Measurements from ENCODE around the gene RPL35.

The RPL35 gene

DNA sequence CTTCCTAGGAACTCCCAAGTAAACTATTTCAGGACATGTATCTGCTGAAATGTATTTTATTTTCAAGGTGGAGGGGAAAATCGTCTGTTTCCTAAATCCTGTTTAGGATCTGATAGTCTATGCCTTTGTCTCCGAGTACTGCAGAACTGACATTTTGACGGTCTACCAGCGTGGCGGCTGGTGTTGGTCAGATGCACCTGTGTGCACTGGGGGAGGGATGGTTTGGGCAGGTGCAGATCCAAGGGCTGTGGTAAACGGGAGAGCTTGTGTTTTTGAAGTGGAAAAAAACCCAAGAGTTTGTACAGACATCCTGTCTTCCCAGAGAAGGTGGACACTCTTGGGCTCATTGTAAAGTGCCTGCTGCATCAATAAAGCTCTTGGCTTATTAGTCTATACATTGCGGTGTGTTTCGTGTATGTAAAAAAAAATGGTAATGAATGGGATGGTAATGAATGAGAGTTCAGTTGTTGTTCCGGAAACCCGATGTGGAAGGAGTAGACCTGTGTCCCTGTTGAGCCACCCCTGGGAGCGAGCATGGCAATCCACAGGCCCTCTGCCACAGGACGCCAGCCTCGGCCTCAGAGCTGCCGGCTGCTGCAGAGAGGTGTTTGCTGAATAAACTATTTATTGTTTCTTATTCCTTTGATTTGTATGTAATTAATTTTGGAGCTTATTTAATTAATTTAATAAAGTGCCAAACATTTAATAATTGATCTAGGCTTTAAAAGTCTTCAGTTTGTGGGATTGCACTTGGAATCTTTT is 15.4 kb upstream of the RPL35 start:
- no peak for DNase-seq (ENCODE audit: low spot score)

DNA sequence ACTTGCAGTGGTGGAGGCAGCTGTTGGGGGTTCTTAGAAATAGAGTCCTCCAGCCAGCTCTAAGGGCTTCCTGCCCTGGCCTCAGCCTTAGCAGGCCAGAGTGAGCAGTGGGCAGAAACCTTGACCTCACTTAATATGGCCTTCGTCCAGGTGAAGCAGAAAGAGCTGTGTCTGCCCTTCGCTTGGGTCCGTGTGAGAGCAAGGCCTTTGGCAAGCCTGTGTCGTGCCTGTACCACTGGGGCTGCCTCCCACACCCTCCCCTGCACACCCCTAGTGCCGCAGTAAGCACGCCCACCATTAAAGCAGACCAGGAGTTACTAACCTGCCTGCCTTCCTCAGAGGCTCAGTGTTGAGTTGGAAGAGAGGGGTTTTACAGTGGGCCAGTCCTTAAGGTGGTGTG is 13.7 kb upstream of the RPL35 start:
- no peak for DNase-seq (ENCODE audit: low spot score)

DNA sequence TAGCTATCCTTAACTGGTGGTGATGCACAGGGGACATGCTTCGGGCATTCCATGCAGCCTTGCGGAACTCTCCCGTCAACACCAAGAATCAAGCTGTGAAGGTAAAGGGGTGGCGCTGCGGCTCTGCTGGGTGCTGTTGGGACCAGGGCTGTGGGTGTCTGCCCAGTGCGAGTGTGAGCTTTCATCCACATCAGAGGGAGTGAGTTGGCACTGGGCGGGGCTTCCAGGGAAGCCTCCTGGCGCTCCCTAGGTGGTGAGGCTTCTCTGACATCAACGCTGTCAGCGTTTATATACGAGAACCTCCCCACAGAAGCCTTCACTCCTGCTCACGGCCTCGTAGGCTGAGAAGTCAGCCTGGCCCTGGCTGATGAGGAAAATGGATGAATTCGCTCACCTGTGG is 11.9 kb upstream of the RPL35 start:
- DNase-seq (ENCODE audit: low spot score), result no peak

DNA sequence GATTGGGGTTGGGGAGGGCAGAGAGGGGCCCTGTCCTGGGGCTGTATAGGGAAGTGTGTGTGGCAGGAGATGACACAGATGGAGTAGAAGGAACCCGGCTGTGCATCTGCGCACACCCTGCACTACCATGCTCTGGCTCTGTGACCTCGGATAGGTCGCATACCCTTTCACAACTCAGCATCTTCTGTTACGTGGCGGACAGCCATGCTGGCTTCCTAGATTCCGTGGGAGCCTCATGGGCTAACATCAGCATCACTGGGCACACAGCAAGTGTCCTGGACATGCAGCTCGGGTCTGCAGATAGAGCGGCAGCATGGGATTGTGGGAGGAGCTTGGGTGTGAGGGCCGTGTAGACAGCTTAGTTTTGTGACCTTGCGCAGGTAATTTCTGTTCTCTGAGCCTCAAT is 9.4 kb upstream of the RPL35 start:
- no peak for DNase-seq (ENCODE audit: low spot score)

DNA sequence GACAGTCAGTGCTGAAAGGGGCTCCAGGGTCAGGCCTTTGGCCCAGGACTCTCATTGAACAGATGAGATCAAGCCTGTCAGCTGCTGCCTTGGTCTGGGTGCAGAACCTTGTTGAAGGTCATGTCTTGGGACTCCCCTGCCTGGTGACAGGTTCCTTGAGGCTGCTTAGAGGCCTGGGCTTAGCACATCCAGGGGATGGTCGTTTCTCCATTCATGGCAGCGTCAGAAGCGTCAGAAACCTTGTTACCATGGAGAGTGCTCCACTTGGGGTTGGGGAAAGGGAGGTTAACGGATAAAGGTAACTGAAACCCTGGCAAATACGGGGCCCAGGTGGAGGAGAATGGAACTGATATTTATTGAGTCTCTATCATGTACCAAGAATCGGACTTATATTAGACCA is 9.0 kb upstream of the RPL35 start:
- DNase-seq (ENCODE audit: low spot score), result no peak

DNA sequence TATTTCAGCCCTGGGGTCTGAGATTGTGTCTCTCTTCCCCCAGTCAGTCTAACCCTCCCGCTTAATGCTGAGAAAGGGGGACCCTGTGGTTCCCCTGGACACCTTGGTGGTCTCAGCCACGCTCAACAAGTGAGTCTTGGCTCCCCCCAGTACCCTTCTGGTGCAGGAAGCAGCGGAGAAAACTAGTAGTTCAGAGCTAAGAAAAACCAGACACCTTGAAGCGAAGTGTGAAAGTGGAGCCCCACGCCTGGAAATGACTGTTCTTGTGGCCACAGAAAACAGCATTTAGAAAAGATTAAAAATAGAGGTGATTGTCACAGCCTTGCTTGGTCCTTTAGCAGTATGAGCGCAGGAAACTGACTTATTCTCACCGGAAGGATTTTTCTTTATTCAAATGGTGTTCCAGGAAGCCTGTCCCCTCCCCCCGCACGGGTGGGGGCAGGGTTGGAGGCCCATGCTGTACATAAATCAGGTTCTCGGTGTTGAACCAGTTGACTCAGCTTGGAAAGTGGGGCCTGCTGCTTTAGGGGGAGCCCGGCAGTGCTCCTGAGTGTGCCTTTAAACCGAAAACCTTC is 8.3 kb upstream of the RPL35 start:
- no peak for DNase-seq (ENCODE audit: low spot score)

DNA sequence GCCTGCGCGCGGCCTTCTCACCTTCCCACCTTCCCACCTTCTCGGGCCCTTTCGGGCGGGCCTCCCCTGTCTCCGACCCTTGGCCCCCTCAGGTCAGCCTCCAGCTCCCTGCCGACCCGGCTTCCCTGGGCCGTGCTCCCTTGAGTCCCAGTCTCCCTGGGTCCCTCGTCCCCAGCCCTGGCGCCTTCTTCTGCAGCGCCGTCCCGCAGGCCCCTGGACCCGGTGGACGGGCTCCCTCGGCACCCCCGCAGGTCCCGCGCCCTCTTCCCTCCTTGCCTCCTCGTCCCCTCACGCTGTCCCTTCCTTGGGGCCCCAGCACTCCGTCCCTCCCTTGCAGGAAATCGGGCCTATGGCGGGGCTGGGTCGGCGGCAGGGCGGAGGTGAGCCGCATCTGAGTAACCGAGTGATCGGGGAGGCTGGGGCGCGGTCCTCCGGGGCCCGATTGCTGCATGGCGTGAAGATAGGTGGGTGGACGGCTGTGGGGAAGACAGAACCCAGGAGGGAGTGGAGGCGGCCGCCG is 7.8 kb upstream of the RPL35 start:
- DNase-seq (ENCODE audit: low spot score), result peak; percentile 61

DNA sequence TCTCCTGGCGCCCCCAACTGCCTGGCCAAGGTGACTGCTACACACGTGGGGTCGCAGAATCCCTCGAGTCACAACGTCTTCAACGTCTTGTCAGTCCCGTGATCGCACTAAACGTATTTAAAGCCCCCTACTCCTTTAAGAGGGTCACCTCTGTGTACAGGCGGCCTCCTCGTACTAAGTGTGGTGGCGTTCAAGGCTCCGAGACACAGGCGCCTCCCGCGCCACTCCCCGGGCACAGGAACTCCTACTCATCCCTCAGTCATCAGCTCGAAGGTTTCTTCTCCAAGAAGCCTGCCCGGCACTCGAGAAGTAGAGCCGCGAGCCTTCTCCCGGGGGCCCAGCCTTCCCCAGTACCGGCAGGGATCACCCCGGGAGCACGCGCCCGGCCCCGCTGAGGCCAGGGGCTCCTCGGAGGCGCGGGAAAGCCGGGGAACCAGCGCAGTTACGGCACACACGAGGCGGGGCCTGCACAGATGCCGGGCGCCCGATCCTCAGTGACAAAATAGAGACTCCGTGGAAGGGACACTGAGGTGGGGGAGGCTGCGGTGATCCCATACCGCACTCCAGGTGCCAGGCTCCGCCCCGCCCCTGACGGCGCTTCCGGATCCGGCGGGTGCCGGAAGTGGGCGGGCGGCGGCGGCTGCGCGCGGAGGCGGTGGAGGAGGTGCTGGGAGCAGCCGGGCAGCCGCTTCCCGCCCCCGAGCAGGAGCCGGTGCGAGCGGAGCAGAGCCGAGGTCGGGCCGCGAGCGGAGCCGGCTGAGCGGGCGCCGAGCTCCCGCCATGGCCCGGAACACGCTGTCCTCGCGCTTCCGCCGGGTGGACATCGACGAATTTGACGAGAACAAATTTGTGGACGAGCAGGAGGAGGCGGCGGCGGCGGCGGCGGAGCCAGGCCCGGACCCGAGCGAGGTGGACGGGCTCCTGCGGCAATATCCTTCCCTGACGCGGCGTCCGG is 7.0 kb upstream of the RPL35 start:
- DNase-seq (ENCODE audit: low spot score), result peak; percentile 97

DNA sequence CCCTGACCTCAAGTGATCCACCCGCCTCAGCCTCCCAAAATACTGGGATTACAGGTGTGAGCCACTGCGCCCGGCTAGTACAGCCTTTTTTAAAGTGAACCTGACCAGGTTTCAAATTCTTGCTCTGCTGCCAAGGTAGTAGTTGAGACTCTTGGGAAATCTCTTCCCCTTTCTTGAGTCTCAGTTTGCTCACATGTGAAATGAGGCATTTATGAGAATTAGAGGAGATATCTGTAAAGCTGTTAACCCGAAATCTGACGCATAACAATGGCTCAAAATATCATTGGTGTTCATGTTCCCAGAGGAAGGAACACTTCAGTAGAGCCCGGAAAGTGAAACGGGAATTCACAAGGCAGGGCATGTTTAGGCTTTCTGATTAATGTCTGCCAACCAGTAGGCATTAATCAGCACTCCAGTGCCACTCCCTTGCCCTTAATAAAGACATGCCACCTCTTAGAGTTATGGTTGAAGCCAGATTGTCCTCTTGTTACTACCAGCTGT is 1.7 kb upstream of the RPL35 start:
- DNase-seq (ENCODE audit: low spot score), result no peak

DNA sequence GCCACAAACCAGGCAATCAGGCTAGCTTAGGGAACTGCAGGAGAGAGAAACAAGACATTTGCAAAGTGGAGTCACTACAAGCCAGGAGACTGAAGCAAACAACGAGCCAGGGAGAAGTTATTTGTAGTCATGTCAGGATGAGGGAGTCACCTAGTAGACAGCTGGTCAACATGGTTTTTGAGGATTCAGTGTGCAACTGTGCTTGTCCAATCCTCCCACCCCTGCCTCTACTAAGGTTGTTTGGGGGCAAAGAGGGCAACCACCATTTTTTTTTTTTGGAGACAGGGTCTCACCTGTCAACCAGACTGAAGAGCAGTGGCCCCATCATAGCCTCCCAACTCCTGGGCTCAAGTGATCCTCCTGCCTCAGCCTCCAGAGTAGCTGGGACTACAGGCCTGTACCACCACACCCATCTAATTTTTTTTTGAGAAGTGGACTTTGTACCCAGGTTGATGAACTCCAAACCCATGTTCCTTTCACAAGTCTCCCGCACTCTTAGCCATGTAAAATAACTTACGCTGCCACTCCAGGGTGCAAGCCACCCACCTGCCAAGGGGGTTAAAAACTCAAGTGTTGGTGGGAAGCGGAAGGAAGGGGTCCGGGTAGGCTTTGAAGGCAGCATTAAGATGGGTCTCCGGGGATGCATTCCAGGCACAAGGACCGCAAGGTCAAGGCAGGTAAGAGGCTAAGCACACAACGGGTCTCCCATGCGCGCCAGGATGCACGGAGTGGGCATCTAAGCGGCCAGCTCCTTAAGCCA is 995 bp downstream of the RPL35 start:
- DNase-seq (ENCODE audit: low spot score), result no peak

DNA sequence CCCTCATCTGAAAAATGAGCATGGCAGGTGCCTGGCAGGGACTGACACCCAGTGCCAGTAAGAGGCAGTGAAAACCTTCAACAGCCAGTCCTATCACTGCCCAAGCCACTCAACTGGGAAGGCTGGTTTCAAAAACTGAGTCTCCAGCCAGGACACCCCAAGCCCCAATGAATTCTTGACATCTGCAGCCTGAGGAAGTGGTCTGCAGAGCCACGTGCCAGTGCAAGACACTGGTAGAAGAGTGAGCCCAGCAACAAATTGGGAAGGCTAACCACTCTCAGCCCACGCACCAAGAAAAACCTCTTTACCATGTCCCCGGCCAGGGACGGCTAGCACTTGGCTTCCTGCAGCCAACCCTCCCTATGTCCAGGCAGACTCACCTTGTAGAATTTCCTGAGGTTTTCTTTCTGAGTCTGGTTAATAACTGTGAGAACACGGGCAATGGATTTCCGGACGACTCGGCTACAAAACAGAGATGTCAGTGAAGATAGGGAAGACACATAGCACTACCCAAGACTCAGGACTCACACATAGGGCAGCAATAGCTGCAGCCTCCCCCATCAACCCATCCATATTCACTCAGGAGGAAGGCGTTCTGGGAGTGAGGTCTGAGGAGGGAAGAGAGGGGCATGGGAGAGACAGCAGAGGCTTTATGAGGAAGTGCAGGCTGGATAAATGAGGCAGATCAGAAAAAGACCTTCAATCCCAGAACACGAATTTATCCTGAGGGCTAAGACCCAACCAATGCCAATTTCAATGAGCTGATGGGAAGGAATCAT is 1.8 kb downstream of the RPL35 start:
- no peak for DNase-seq (ENCODE audit: low spot score)

DNA sequence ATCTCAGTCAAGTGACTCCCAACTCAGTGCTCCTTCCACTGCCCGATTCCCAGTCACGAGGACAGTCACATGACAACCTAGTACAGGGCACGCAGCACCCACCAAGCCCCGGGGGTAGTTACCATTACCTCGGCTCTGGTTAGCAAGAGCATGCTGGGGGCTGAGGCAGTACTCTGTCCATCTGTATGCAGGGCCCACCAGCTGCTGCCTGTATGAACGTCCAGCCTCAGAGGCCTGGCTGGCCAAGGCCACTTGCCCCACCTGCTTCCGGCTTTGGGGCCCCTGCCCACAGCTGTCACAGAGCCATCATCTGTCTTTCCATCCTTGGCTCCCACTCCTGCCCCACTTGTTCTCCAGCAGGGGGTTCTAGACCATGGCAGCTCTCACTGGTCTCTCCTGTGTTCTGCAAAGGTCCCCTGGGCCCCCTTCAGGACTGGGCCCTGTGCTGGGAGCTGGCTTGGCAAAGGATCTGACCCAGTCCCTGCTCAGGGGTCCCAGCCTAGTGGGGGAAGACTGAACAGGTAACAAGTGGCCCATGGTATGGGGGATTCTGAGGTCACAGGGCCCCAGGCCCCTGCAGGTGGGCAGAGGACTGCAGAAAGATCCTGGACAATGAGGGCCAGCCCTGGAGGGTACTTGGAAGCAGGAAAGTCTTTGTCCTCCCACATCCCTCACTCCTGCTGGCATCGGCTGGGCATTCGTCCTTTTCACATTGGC is 3.3 kb downstream of the RPL35 start:
- no peak for DNase-seq (ENCODE audit: low spot score)

DNA sequence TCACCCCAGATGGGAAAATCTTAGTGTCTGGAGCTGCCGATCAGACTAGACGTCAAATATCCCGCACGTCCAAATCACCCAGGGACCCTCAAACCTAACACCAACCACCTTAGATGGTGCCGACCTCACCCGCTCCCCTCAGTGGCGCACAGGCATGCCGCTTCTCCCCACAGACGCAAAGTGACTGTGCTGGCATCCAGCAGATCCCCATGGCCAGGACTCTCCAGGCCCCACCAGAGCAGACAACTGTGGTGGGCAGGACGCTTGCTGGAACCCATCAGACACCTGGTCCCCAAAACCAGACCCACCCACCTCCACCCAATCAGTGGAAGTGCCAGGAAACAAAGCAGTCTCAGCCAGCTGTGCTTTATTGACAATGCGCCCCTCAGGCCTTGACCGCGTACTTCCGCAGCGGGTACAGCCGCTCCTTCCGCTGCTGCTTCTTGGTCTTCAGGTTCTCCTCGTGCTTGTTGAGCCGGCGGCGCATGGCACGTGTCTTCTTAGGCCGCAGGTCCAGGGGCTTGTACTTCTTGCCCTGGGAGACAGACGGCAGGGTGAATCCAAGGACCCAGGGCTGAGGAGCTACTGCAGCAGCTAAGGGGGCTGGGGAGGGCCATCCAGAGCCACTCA is 4.1 kb downstream of the RPL35 start:
- no peak for DNase-seq (ENCODE audit: low spot score)

DNA sequence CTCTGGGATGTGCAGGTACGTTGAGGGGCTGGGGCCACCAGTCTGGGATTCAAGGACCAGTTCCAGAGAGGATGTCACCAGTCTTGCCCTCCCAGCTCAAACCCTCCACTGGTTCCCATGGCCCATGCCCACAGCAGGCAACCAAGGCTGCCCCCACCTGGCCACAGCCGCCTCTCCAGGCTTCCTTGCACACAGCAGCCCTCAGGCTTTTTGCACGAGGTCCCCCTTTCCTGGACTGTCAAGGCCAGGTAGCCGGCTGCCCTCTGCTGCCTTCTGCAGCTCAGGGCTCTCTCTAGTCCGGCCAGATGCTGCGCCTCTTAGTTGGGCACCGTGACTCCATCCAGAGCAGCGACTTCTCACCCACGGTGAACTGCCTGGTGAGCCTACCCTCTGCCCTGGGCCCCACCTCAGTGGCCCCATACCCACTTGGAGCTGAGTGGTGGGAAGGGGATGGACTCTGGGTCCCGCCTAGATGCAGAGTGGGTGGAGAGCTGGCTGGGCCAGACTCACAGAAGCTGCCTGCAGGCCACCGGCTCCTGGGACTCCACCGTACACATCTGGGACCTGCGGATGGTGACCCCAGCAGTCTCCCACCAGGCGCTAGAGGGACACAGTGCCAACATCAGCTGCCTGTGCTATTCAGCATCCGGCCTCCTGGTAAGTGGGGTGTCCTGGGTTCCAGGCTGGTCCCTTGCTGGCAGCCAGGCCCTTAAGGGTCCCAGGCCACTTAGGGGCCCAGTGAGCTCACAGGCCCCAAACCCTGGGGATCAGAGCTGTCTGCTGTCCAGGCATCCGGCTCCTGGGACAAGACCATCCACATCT is 5.6 kb downstream of the RPL35 start:
- peak; percentile 70 for DNase-seq (ENCODE audit: low spot score)

DNA sequence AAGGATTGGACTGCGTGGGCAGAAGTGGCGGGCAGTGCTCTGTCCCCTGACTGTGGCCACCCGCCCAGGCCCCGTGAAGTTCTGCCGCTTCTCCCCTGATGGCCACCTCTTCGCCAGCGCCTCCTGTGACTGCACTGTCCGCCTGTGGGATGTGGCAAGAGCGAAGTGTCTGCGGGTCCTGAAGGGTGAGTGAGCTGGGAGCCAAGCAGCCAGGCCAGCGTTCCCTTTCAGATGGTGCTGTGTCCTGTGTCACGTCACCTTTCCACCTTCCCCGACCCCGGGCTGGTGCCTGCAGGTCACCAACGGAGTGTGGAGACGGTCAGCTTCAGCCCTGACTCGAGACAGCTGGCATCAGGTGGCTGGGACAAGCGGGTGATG is 6.2 kb downstream of the RPL35 start:
- DNase-seq (ENCODE audit: low spot score), result no peak

DNA sequence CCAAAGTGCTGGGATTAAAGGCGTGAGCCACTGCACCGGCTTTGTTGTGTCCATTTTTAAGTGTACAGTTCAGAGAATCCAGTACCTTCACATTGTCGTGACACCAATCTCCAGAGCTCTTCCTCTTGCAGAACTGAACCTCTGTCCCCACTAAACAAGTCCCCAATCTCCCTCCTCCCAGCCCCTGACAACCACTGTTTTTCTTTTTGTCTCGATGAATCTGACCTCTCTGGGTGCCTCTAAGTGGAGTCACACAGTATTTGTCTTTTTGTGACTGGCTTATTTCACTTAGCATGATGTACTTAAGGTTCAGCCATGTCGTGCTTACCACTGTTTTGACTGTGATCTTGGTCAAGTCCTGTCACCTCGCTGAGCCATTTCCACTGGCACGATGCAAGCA is 6.9 kb downstream of the RPL35 start:
- no peak for DNase-seq (ENCODE audit: low spot score)

DNA sequence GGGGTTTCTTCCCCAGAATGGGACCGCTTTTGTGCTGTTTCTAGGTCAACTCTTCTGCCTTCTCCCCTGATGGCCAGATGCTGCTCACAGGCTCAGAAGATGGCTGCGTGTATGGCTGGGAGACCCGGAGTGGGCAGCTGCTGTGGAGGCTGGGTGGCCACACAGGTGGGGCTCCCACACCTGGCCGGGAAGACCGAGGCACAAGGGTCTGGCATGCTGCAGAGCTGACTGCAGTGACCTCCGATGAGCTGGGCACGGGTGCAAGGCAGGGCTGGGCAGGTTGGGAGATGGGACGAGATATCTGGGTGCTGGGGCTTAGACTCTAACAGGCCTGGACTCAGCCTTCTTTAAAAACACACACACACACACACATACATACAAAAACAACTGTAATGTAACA is 7.6 kb downstream of the RPL35 start:
- DNase-seq (ENCODE audit: low spot score), result no peak

DNA sequence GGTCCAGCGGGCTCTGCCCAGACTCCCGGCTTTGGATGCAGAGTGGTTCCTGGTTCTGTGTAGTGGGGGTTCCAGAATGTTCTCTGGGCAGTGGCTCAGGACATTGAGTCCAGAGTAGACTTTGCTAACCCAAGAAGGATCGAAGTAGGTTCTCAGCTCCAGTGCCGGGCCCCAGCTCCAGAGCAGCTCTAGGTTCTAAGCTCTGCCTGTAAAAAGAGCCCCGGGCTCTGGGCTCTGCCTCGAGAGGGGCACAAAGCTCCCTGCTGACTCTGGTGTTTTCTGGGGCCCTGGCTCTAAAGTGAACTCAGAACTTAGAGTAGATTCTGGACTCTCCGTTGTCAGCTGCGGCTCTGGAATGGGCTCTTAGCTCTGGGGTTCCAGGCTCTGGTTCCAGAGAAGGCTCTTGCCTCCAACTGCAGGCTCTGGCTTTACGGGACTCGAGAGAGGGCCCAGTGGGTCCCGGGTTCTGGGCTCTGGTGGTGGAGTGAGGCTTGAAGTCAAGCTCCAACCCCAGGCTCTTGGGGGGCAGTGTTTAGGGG is 8.1 kb downstream of the RPL35 start:
- no peak for DNase-seq (ENCODE audit: low spot score)

Data from D341Med (cell line).